Calu3 (cell line): ENCODE measurements around the gene LCOR. TPM values are rescaled to one million over a fixed set of nuclear protein-coding genes. Genes with fewer than 3 reads are reported as not detected.

Source experiments
- BruUV-seq: library from RNA; stranded (reverse); fragments of 400-500 nt; replicated peaks from 2 replicates; lab custom pipeline; 2021; lab: Mats Ljungman, UMichigan
- CTCF ChIA-PET: fragments of 300-600 bp; sonication (Branson Sonifier 250); formaldehyde crosslinking; loops from one replicate; lab custom pipeline; 2022; ENCODE audit warnings: antibody characterized with exemption; lab: Charles Lee
- DNase-seq: peaks from one replicate; pipeline ENCODE4 v3.0.0; 2022
- H3K27ac Mint-ChIP-seq: one replicate; pipeline ENCODE4 v1.8.0; 2022; ENCODE audit warnings: mixed read lengths; ENCODE audit not compliant: unreplicated experiment
- H3K27me3 Mint-ChIP-seq: one replicate; pipeline ENCODE4 v1.8.0; 2022; ENCODE audit warnings: mixed read lengths; ENCODE audit not compliant: unreplicated experiment
- H3K36me3 Mint-ChIP-seq: one replicate; pipeline ENCODE4 v1.8.0; 2022; ENCODE audit warnings: mild to moderate bottlenecking, moderate library complexity, mixed read lengths; ENCODE audit not compliant: insufficient read depth, unreplicated experiment
- H3K4me1 Mint-ChIP-seq: one replicate; pipeline ENCODE4 v1.8.0; 2022; ENCODE audit warnings: mild to moderate bottlenecking, low read depth, mixed read lengths; ENCODE audit not compliant: unreplicated experiment
- H3K4me3 Mint-ChIP-seq: one replicate; pipeline ENCODE4 v1.8.0; 2022; ENCODE audit warnings: mild to moderate bottlenecking, low read depth, moderate library complexity, mixed read lengths; ENCODE audit not compliant: unreplicated experiment
- H3K9me3 Mint-ChIP-seq: one replicate; pipeline ENCODE4 v1.8.0; 2022; ENCODE audit warnings: low read depth, mixed read lengths; ENCODE audit not compliant: unreplicated experiment
- intact Hi-C: fragments of 100-400 bp; cut with micrococcal nuclease; formaldehyde crosslinking; loops from one replicate; pipeline ENCODE4 v1.10.0; 2022; ENCODE audit not compliant: unreplicated experiment
- total RNA-seq: library from RNA; stranded (reverse); gene quantifications from 2 replicates; pipeline ENCODE4 v1.2.3, GENCODE V29; 2022
- TF ChIP-seq, protein P1 (sequence below): fragments of 200-600 bp; IDR thresholded peaks from one replicate; pipeline ENCODE4 v1.8.0; 2022; ENCODE audit warnings: antibody characterized with exemption; ENCODE audit not compliant: unreplicated experiment

The LCOR gene
- total RNA-seq, 1 experiment from 2014 or later: 50.1 TPM

DNA sequence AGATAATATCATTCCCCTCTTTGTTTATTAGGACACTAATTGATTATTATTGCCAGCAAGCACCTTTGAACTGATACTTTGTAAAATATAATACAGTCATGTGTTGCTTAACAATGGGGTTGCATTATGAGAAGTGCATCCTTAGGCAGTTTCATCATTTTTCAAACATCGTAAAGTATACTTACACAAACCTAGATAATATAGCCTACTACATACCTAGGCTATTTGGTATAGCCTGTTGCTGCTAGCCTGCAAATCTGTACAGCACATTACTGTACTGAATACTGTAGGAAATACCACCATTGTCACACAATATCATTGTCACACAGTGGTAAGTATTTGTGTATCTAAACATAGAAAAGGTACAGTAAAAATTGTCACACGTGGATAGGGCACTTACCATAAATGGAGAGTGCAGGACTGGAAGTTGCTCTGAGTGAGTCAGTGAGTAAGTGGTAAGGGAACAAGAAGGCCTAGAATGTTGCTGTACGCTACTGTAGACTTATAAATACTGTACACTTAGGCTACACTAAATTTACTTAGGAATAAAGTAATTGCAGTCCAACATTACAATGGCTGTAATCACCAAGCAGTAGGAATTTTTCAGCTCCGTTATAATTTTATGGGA lies 70.7 kb downstream of the LCOR start:
- no TSS peak for BruUV-seq
- H3K27ac Mint-ChIP-seq: no peak overlapping the region
- H3K4me1 Mint-ChIP-seq: peaks cover 45% of the 10 kb centered on the region
- no peak overlapping the region for H3K4me3 Mint-ChIP-seq
- H3K9me3 Mint-ChIP-seq: no peaks in the 10 kb centered on the region
- CTCF ChIA-PET: no interaction called here
- intact Hi-C loops: no loop called here
- no peaks in the 10 kb centered on the region for H3K27me3 Mint-ChIP-seq
- DNase-seq: no peak
- no peaks in the 10 kb centered on the region for H3K36me3 Mint-ChIP-seq
- TF ChIP-seq, protein P1, sequence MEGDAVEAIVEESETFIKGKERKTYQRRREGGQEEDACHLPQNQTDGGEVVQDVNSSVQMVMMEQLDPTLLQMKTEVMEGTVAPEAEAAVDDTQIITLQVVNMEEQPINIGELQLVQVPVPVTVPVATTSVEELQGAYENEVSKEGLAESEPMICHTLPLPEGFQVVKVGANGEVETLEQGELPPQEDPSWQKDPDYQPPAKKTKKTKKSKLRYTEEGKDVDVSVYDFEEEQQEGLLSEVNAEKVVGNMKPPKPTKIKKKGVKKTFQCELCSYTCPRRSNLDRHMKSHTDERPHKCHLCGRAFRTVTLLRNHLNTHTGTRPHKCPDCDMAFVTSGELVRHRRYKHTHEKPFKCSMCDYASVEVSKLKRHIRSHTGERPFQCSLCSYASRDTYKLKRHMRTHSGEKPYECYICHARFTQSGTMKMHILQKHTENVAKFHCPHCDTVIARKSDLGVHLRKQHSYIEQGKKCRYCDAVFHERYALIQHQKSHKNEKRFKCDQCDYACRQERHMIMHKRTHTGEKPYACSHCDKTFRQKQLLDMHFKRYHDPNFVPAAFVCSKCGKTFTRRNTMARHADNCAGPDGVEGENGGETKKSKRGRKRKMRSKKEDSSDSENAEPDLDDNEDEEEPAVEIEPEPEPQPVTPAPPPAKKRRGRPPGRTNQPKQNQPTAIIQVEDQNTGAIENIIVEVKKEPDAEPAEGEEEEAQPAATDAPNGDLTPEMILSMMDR: no peak

DNA sequence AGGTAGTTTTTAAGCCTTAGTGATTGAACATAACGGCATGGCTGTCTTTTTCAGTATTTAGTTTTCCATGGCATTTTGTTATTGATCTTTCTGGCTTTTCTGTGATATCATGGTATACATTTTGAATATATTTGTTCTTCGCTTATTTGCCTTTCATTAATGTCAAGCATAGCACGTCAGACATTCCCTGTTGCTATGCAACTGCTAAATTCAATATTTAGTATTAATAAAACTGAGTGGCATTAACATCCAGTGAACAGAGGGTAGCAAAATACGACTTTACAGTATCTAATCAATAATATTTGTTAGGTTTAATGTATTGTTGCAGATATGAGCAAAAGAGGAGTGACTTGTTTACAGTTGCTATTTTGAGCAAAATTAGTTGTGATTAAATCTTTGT lies 72.5 kb downstream of the LCOR start:
- no TSS peak for BruUV-seq
- no peaks in the 10 kb centered on the region for H3K27me3 Mint-ChIP-seq
- no peaks in the 10 kb centered on the region for H3K36me3 Mint-ChIP-seq
- intact Hi-C loops: no loop called here
- TF ChIP-seq, protein P1: no peak
- no peak overlapping the region for H3K27ac Mint-ChIP-seq
- CTCF ChIA-PET: no interaction called here
- peaks cover 39% of the 10 kb centered on the region for H3K4me1 Mint-ChIP-seq
- DNase-seq: no peak
- H3K4me3 Mint-ChIP-seq: no peak overlapping the region
- H3K9me3 Mint-ChIP-seq: no peaks in the 10 kb centered on the region

GRCh38 chr10:96906864-96907263 lies 74.8 kb downstream of the LCOR start:
- Mint-ChIP-seq H3K4me1 (peaks cover 34% of the 10 kb centered on the region), H3K36me3 (no peaks in the 10 kb centered on the region), H3K27me3 (no peaks in the 10 kb centered on the region), H3K4me3 (no peak overlapping the region), H3K27ac (no peak overlapping the region), H3K9me3 (no peaks in the 10 kb centered on the region)
- DNase-seq: no peak
- CTCF ChIA-PET: no interaction called here
- no TSS peak for BruUV-seq
- TF ChIP-seq, protein P1: no peak
- intact Hi-C loops: no loop called here

GRCh38 chr10:96910488-96911395 lies 78.6 kb downstream of the LCOR start:
- BruUV-seq: TSS peak; percentile 12
- H3K9me3 Mint-ChIP-seq: no peaks in the 10 kb centered on the region
- no peaks in the 10 kb centered on the region for H3K27me3 Mint-ChIP-seq
- TF ChIP-seq, protein P1: peak; percentile 17
- CTCF ChIA-PET: interaction anchor here (0.7 kb wide), 1 partner anchor 43 kb away, joined by 6 read pairs; no protein-coding TSS in a partner anchor
- H3K4me1 Mint-ChIP-seq: peaks cover 7% of the 10 kb centered on the region
- no peak overlapping the region for H3K4me3 Mint-ChIP-seq
- no peak overlapping the region for H3K27ac Mint-ChIP-seq
- peaks cover 11% of the 10 kb centered on the region for H3K36me3 Mint-ChIP-seq
- intact Hi-C loops: no loop called here
- peak; percentile 19 for DNase-seq
